Hematopoietic multipotent progenitor cell treated with erythropoietin and hydrocortisone succinate and interleukin-3 and kit ligand, for 6 days (in vitro differentiated cells): ENCODE data around the gene GRN.

Experiments used
- DNase-seq: peaks from one replicate; pipeline ENCODE4 v3.0.0-alpha.2; 2015

GRN gene

GRCh38 chr17:44344939-44345453 is at the start of gene GRN:
TSS of gene GRN (plus strand) at chr17:44345302. CDS start at chr17:44349165, 3,863 bp downstream.
- peak; percentile 98 for DNase-seq

GRCh38 chr17:44297975-44298374 is 47.1 kb upstream of the GRN start:
- DNase-seq: no peak

- no peak for DNase-seq
Observed at GRCh38 chr17:44304651-44305050, 40.5 kb upstream of the GRN start.

- DNase-seq: peak; percentile 41
Observed at GRCh38 chr17:44307387-44308186, 37.5 kb upstream of the GRN start.

GRCh38 chr17:44308320-44308818 is 36.7 kb upstream of the GRN start, which contains the start of gene RUNDC3A:
TSS of gene RUNDC3A (plus strand) at chr17:44308601. CDS start at chr17:44308833, 232 bp downstream.
- DNase-seq: peak; percentile 89

GRCh38 chr17:44308865-44309264 is 36.2 kb upstream of the GRN start:
- no peak for DNase-seq

GRCh38 chr17:44309472-44309871 is 35.6 kb upstream of the GRN start:
- no peak for DNase-seq

- no peak for DNase-seq
Observed at GRCh38 chr17:44310188-44310587, 34.9 kb upstream of the GRN start.

GRCh38 chr17:44310609-44311376 is 34.3 kb upstream of the GRN start:
- DNase-seq: no peak

- DNase-seq: no peak
Observed at GRCh38 chr17:44311562-44312181, 33.4 kb upstream of the GRN start.

- no peak for DNase-seq
Observed at GRCh38 chr17:44312396-44313104, 32.6 kb upstream of the GRN start.

- DNase-seq: no peak
Observed at GRCh38 chr17:44314031-44314430, 31.1 kb upstream of the GRN start.

- no peak for DNase-seq
Observed at GRCh38 chr17:44314524-44314868, 30.6 kb upstream of the GRN start.

- DNase-seq: peak; percentile 33
Observed at GRCh38 chr17:44314869-44315661, 30.0 kb upstream of the GRN start.

- DNase-seq: no peak
Observed at GRCh38 chr17:44315760-44316731, 29.1 kb upstream of the GRN start.

GRCh38 chr17:44317545-44317944 is 27.6 kb upstream of the GRN start:
- no peak for DNase-seq

- DNase-seq: no peak
Observed at GRCh38 chr17:44318077-44318892, 26.8 kb upstream of the GRN start.

GRCh38 chr17:44320066-44320465 is 25.0 kb upstream of the GRN start:
- DNase-seq: no peak
